RWPE2 (cell line): Measurements from ENCODE around the gene JPH2.

Experiments used
- ATAC-seq: fragments of 200-7000 bp; cut with Tn5 transposase; 3 replicates; pipeline ENCODE4 v1.9.1; 2021; ENCODE audit warnings: low read depth
- DNase-seq: peaks from one replicate; pipeline ENCODE4 v3.0.0-alpha.2; 2020; ENCODE audit warnings: low spot score
- H3K27ac ChIP-seq: fragments of 450-650 bp; 2 replicates; pipeline ENCODE4 v1.5.1; 2017; ENCODE audit warnings: mild to moderate bottlenecking; ENCODE audit not compliant: poor library complexity, severe bottlenecking
- H3K27me3 ChIP-seq: fragments of 250-450 bp; sonication (Bioruptor Pico); 2 replicates; pipeline ENCODE4 v1.5.1; 2021; ENCODE audit warnings: mild to moderate bottlenecking, moderate library complexity; ENCODE audit not compliant: insufficient read depth, poor library complexity, severe bottlenecking
- H3K36me3 ChIP-seq: fragments of 250-450 bp; sonication (Bioruptor Pico); 2 replicates; pipeline ENCODE4 v1.5.1; 2020; ENCODE audit warnings: low read depth, mild to moderate bottlenecking, moderate library complexity
- H3K4me1 ChIP-seq: fragments of 250-450 bp; sonication (Bioruptor Pico); 2 replicates; pipeline ENCODE4 v1.5.1; 2021; ENCODE audit warnings: mild to moderate bottlenecking, moderate library complexity; ENCODE audit not compliant: insufficient read depth, poor library complexity, severe bottlenecking
- H3K4me3 ChIP-seq: fragments of 250-450 bp; sonication (Bioruptor Pico); 2 replicates; pipeline ENCODE4 v1.5.1; 2021; ENCODE audit warnings: mild to moderate bottlenecking, moderate library complexity; ENCODE audit not compliant: severe bottlenecking
- H3K9me3 ChIP-seq: fragments of 250-450 bp; sonication (Bioruptor Pico); 2 replicates; pipeline ENCODE4 v1.5.1; 2021; ENCODE audit warnings: mild to moderate bottlenecking, moderate library complexity; ENCODE audit not compliant: severe bottlenecking
- TF ChIP-seq, protein P1 (sequence below): fragments of 450-650 bp; IDR thresholded peaks from one replicate; pipeline ENCODE4 v1.5.1; 2017; ENCODE audit warnings: mild to moderate bottlenecking, moderate library complexity; ENCODE audit not compliant: poor library complexity, severe bottlenecking

Gene JPH2

DNA sequence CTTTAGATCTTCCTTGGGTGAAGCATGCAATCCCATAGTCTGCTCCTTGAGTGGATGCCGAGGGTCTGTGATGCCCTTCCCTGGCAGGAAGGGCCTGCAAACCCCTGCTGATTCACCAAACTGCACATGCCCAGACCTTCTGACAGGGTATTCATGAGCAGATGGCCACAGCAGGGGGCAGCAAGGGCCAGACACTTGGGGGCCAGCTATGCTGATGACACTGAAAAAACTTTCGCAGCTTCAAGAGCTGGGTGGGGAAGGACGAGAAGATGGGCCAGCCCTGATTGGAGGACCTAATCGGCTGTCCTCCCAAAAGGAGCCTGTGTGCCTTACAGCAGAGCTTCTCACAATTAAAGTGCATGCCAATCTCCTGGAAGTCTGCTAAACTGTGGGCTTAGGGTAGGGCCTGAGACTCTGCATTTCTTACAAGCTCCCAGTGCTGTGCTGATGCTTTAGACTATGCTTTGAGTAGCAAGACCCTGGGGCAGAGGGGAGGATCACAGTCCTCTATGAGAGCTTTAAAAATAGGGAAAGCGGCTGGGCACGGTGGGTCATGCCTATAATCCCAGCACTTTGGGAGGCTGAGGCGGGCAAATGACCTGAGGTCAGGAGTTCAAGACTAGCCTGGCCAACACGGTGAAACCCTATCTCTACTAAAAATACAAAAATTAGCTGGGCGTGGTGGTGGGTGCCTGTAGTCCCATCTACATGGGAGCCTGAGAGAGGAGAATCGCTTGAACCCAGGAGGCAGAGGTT, 44.9 kb upstream of the JPH2 start:
- Histone ChIP-seq H3K36me3 (no peaks in the 10 kb centered on the region), H3K9me3 (no peaks in the 10 kb centered on the region), H3K4me1 (no peaks in the 10 kb centered on the region), H3K4me3 (no peak overlapping the region), H3K27me3 (no peaks in the 10 kb centered on the region), H3K27ac (no peak overlapping the region)
- TF ChIP-seq, protein P1, sequence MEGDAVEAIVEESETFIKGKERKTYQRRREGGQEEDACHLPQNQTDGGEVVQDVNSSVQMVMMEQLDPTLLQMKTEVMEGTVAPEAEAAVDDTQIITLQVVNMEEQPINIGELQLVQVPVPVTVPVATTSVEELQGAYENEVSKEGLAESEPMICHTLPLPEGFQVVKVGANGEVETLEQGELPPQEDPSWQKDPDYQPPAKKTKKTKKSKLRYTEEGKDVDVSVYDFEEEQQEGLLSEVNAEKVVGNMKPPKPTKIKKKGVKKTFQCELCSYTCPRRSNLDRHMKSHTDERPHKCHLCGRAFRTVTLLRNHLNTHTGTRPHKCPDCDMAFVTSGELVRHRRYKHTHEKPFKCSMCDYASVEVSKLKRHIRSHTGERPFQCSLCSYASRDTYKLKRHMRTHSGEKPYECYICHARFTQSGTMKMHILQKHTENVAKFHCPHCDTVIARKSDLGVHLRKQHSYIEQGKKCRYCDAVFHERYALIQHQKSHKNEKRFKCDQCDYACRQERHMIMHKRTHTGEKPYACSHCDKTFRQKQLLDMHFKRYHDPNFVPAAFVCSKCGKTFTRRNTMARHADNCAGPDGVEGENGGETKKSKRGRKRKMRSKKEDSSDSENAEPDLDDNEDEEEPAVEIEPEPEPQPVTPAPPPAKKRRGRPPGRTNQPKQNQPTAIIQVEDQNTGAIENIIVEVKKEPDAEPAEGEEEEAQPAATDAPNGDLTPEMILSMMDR = no peak
- ATAC-seq (no peak), DNase-seq (peak; percentile 55)

DNA sequence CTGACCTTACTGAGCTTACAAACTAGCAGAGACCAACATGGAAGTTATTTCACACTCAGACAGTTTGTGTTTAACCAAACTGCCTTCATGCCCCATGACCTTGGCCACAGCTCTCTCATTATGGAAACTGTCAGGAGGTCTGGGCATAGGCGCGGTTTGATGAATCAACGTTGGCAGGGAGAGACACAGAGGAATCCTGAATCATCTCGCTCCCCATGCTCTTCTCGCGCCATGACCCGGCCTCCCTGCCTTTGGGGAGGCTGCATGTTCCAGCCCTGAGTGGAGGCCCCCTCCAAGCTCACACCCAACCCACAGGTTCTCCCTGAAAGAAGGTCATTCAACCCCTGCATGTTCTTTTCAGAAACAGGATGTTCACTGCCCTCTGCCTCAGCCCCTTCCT, 44.2 kb upstream of the JPH2 start:
- no peak overlapping the region for H3K27ac ChIP-seq
- peak; percentile 18; the same call in 1 of the 3 replicates for ATAC-seq
- no peak overlapping the region for H3K4me3 ChIP-seq
- no peaks in the 10 kb centered on the region for H3K4me1 ChIP-seq
- H3K9me3 ChIP-seq = no peaks in the 10 kb centered on the region
- H3K36me3 ChIP-seq = no peaks in the 10 kb centered on the region
- TF ChIP-seq, protein P1 = no peak
- DNase-seq = peak; percentile 65
- no peaks in the 10 kb centered on the region for H3K27me3 ChIP-seq

DNA sequence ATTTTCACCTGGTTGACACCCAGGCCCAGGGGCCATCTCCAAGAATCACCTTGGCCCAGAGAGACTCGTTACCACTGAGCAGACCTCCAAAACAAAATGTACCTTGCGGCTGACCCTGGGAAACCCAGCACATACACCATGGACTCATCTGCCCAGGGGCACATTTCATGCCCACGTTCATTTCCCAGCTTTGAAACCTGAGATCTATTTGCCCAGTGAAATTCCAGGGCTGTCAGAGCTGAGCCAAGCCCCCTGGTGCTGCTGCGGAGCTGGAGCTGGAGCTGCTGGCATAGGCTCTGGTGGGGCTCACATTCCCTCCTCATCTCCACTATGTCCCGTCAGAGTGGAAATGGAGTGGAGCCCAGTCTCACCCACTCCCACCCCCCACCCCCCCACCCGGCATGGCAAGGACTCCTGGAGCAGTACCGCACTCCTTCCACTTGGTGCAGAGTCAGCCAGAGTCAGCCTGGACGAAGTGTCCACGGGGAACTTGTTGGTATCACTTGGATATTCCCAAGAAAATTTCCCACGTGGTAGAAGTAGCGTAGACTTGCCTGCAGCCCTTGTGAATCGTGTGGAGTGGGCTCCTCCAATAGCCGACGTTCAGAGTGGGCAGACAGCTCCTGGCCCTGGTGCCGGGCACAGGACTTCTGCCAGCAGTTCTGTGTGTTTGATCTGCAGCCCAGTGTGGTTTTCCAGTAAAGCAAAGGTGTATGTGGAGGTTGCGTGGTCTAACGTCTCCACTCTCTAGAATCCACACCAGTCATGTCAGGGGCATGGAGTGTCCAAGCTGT, 41.7 kb upstream of the JPH2 start:
- ATAC-seq (peak; percentile 83), DNase-seq (peak; percentile 71)
- Histone ChIP-seq H3K27ac (no peak overlapping the region), H3K36me3 (no peaks in the 10 kb centered on the region), H3K4me3 (no peak overlapping the region), H3K9me3 (no peaks in the 10 kb centered on the region), H3K27me3 (no peaks in the 10 kb centered on the region), H3K4me1 (no peaks in the 10 kb centered on the region)
- TF ChIP-seq, protein P1 = no peak

DNA sequence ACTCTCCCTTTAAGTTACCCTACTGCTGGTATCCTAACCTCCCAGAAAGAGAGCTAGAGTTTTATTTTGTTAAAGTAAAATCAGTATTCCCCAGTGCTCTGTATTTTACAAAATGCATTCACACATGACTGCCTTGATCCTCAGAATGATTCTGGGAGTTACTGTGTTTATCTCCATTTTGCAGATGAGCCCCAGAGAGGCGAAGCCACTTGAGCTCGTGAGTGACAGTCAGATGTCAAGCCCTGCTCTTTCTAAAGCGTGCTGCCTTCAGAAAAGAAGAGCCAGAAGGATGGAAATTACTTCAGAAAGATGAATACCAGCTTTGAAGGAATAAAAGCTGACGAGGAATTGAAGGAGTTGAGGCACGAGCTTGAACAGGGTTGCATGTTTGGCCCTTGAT, 37.6 kb upstream of the JPH2 start:
- TF ChIP-seq, protein P1 = no peak
- Histone ChIP-seq H3K4me3 (no peak overlapping the region), H3K9me3 (no peaks in the 10 kb centered on the region), H3K36me3 (no peaks in the 10 kb centered on the region), H3K27ac (no peak overlapping the region), H3K27me3 (no peaks in the 10 kb centered on the region), H3K4me1 (no peaks in the 10 kb centered on the region)
- no peak for ATAC-seq
- no peak for DNase-seq
